ACHN (cell line): ENCODE results near the gene DPEP3.

Experiments
- DNase-seq: peaks from one replicate; pipeline ENCODE4 v3.0.0-alpha.2; 2015
- in situ Hi-C: cut with HindIII; loops from 2 replicates; pipeline ENCODE4 v1.10.0; 2017; ENCODE audit warnings: low sequenced_read_pairs, low pct_ligation_motif_present, low pct_unique_long_range_greater_than_20kb

DPEP3 gene

GRCh38 chr16:67954421-67955196 is 25.7 kb downstream of the DPEP3 start:
- in situ Hi-C loops, result no loop called here
- no peak for DNase-seq

DNA sequence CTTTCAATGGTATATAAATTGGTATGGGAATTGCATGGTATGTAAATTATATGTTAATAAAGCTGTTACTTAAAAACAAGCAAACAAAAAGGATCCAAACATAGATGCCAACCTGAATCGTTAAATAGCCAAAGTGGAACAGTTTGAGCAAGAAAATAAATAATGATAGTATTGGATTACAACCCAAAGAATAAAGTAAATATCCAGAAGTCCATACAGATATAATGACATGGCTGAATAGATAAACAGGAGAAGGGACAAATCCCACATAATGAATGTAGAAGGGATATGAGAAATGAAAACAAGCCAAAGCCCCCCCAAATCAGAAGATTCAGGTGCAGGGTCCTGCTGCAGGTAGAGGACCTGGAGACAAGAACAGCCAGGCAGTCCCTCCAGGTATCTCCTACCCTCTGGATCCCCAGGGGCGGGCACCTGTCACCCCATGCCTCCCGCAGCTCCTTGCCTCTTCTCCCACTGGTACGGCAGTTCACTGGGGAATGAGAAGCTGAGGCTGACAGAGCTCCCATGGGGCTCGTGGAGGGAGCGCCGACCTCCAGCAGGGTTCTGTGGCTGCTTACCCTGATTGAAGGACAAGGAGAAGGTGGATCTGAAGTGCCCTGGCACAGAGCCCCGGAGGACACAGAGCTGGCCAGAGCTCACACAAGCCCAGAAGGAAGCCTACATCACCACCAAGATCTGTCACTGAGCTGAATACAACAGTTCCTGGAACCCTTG is 26.5 kb downstream of the DPEP3 start:
- in situ Hi-C loops, result no loop called here
- no peak for DNase-seq

- DNase-seq, result no peak
- in situ Hi-C loops, result no loop called here
Observed at GRCh38 chr16:67951485-67951884, 28.8 kb downstream of the DPEP3 start.

DNA sequence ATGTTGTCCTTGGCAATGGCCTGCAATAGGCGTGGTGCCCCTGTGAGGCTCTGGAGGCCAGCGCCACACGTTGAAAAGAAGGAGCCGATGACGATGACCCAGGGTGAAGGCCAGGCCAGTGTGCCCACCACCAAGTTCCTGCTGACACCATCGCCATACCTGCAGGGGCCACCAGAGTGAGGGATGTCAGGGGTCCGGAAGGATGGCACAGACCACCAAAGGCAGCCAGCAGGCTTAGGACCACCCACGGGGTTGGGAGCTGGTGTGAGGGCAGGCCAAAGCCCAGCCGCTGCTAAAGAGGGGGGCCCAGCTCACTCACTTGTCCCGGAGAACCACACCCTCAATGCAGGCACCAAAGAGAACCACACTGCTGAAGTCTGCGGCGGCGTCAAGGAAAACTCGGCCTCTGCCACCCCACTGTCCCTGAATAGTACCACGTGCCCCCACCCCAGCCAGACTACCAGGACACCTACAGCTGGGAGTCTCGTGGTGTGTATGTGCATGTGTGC is 29.9 kb downstream of the DPEP3 start:
- no peak for DNase-seq
- in situ Hi-C loops, result no loop called here

- no peak for DNase-seq
- in situ Hi-C loops, result no loop called here
Observed at GRCh38 chr16:67949645-67950044, 30.7 kb downstream of the DPEP3 start.

- in situ Hi-C loops, result no loop called here
Observed at GRCh38 chr16:67948015-67948414, 32.3 kb downstream of the DPEP3 start.

GRCh38 chr16:67946966-67947558 is 33.2 kb downstream of the DPEP3 start:
- in situ Hi-C loops, result no loop called here
- no peak for DNase-seq

More at GRCh38 chr16:67948015-67948414, 32.3 kb downstream of the DPEP3 start:
- no peak for DNase-seq

- DNase-seq, result no peak
- in situ Hi-C loops, result no loop called here
Observed at GRCh38 chr16:67946128-67946569, 34.1 kb downstream of the DPEP3 start.

GRCh38 chr16:67945392-67945933 is 34.8 kb downstream of the DPEP3 start:
- in situ Hi-C loops, result no loop called here
- no peak for DNase-seq

- in situ Hi-C loops, result no loop called here
- DNase-seq, result no peak
Observed at GRCh38 chr16:67944690-67945391, 35.5 kb downstream of the DPEP3 start.

DNA sequence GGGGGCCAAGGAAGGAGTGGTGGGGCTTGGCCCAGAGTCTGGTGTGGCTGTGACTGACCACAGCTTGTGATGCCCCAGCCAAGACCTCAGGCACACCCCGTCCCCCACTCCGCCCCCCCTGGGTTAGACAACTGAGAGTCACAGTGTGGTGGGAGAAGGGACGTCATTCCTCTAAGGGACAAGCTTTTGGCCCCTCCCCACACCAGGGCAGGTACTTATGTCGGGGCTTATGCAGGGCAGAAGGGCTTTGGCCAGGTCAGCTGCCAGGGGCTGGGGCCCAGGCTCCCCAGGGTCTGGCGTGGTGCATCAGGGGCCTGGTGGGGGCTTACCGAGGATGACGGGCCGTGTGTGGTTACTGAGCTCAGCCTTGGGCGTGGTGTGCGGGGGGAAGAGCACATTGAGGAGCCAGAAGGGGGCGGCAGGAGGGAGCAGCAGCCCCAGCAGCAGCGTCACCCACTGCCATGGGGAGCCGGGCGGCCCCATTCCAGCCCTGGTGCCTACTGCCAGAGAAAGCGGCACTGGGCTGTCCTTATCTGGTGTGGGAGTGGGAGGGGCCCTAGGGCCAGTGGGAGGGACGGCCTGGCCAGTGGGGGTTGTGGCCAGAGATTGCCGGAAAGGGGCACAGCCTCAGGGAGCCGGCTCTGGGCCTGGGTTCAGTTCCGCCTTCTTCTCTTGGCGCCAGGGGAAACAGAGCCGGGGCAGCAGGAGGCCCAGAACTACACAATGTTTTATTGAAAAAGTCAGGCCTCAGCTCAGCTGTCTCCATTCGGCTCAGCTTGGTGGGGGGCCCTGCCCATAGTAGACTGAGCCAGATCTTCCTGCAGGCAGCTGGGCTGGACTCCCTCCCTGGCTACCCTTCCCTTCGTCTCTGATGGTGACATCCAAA is 36.4 kb downstream of the DPEP3 start, which contains the start of gene LCAT:
Gene LCAT, minus strand, starts transcription at position 502 of the 886 bp plus-strand sequence. Its CDS starts 19 bp downstream, at position 483.
- no peak for DNase-seq
- in situ Hi-C loops, result no loop called here

- DNase-seq, result no peak
- in situ Hi-C loops, result no loop called here
Observed at GRCh38 chr16:67943256-67943618, 37.1 kb downstream of the DPEP3 start.

- in situ Hi-C loops, result no loop called here
- no peak for DNase-seq
Observed at GRCh38 chr16:67942510-67943255, 37.6 kb downstream of the DPEP3 start.

GRCh38 chr16:67942200-67942509 is 38.1 kb downstream of the DPEP3 start:
- in situ Hi-C loops, result no loop called here
- DNase-seq, result peak; percentile 57

DNA sequence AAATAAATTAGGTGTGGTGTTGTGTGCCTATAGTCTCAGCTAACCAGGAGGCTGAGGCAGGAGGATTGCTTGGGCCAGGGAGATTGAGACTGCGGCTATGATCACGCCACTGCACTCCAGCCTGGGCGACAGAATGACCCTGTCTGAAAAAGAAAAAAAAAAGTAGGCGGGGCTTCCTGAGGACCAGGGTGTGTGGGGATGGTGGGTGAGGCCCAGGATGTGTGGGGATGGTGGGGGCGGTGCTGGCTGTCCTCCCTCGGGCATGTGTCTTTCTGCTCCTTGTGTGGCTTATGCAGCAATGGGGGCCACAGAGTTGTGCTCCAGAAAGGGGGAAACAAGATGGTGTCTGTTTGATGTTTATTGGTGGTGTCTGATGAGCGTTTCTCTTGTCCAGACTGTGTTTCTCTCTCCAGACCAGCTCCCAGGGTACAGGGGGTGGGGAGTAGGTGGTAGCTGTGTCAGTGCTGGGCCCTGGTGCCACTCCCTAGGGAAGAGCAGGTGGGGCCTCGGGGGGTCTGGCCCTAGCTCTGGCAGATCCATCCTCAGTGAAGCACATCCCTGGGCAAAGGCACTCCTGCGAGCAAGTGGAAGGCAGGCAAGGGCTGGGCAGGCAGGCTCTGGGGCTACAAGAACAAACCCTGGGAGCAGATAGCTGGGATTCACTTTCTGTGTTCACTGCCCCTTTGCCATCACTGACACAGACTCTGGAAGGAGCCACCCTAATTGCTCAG is 38.7 kb downstream of the DPEP3 start:
- no peak for DNase-seq

DNA sequence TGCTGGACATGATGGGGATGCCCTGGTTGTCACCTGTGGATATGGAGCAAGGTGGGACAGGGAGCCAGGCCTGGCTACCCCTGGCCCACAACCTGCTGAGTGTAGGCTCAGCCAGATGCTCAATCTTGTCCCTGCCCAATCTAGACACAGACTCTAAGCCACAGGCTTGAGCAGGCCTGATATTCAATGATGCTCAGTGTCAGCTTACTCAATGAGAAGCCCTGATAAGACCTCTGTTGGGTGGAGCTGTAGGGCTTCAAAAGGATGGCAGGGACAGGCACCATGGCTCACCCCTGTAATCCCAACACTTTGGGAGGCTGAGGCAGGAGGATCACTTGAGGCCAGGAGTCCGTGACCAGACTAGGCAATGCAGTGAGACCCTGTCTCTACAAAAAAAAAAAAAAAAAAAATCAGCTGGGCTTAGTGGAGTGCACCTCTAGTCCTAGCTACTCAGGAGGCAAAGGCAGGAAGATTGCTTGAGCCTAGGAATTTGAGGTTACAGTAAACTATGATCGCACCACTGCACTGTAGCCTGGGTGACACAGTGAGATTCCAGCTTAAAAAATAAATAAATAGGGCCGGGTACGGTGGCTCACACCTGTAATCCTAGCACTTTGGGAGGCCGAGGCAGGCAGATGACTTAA is 39.7 kb downstream of the DPEP3 start:
- in situ Hi-C loops, result no loop called here
- no peak for DNase-seq

More for the DNA sequence above, 38.7 kb downstream of the DPEP3 start:
- in situ Hi-C loops, result no loop called here
